GM12878 (cell line): ENCODE measurements around the gene ZNF407.

Source experiments
- CHD2 ChIP-seq: IDR thresholded peaks from 2 replicates; pipeline ENCODE4 v1.6.1; 2011; ENCODE audit warnings: low read depth, low read length, improper control_type of control experiment, borderline replicate concordance
- HDAC2 ChIP-seq: fragments of 200-600 bp; sonication (generic); IDR thresholded peaks from 2 replicates; pipeline ENCODE4 v1.6.1; 2017
- KAT2A ChIP-seq: conservative IDR thresholded peaks from 2 replicates; pipeline ENCODE4 v1.6.1; 2011; ENCODE audit warnings: low read depth, low read length; ENCODE audit not compliant: control insufficient read depth
- SIN3A ChIP-seq: IDR thresholded peaks from 2 replicates; pipeline ENCODE4 v1.6.1; 2012; ENCODE audit warnings: low read depth, low read length, improper control_type of control experiment

DNA sequence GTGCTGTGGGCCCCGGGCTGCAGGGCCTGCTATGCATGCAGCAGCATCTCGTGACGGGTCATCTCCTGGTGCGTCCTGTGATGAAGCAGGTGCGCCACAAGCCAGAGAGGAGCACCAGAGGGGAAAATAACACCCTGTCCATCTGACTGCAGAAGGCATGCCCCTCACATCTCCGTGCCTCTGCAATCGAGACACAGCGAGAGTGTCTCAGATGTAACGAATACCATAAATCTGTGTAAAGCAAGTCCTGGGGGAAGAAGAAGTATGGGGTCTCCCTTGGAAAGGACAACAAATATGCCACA, 473.8 kb downstream of the ZNF407 start:
- no peak for TF ChIP-seq CHD2
- no peak for TF ChIP-seq KAT2A
- TF ChIP-seq SIN3A: no peak
- TF ChIP-seq HDAC2: no peak
